ENCODE results near the gene HOXA4. TPM values are rescaled to one million over a fixed set of nuclear protein-coding genes. Genes with fewer than 3 reads are reported as not detected.

Gene HOXA4
- total and polyA plus RNA-seq, 7 experiments from 2014 or later = 0.41 TPM; not detected in 6

GRCh38 chr7:27141923-27142579 is 11.5 kb upstream of the HOXA4 start:
- peaks cover 0 to 9% of the 10 kb centered on the region in 2 donors for H3K27me3 ChIP-seq (ENCODE audit: control insufficient read depth in 2 of 2, insufficient read depth in 2 of 2, low read length in 2 of 2)
- DNase-seq = no peak
- POLR2A ChIA-PET = no interaction called here
- peak overlapping the region in 1 of 10 donors; percentile 79 for H3K4me3 Mint-ChIP-seq
- ATAC-seq = no peak
- H3K4me3 ChIP-seq (ENCODE audit: low read length) = no peak overlapping the region
- H3K27me3 Mint-ChIP-seq = peaks cover 27 to 61% (median 56%) of the 10 kb centered on the region in 5 donors
- H3K4me1 ChIP-seq (ENCODE audit: control insufficient read depth in 2 of 2, insufficient read depth in 2 of 2, low read length in 2 of 2) = no peaks in the 10 kb centered on the region
- no peaks in the 10 kb centered on the region for H3K36me3 ChIP-seq (ENCODE audit: control insufficient read depth in 2 of 3, insufficient read depth in 3 of 3, low read length in 3 of 3)
- peak overlapping the region in 1 of 9 donors; percentile 12 for H3K27ac Mint-ChIP-seq
- no peak overlapping the region for H3K27ac ChIP-seq (ENCODE audit: low read depth, low read length)
- H3K4me1 Mint-ChIP-seq = peaks cover 0 to 6% (median 0%) of the 10 kb centered on the region in 7 donors
- intact Hi-C loops (cut with micrococcal nuclease) = no loop called here
- peaks cover 0 to 3% (median 0%) of the 10 kb centered on the region in 11 donors for H3K9me3 Mint-ChIP-seq
- CTCF ChIA-PET = no interaction called here
- H3K9me3 ChIP-seq (ENCODE audit: control insufficient read depth in 2 of 3, low read length in 3 of 3) = no peaks in the 10 kb centered on the region
- H3K36me3 Mint-ChIP-seq = peaks cover 0 to 3% (median 0%) of the 10 kb centered on the region in 5 donors

DNA sequence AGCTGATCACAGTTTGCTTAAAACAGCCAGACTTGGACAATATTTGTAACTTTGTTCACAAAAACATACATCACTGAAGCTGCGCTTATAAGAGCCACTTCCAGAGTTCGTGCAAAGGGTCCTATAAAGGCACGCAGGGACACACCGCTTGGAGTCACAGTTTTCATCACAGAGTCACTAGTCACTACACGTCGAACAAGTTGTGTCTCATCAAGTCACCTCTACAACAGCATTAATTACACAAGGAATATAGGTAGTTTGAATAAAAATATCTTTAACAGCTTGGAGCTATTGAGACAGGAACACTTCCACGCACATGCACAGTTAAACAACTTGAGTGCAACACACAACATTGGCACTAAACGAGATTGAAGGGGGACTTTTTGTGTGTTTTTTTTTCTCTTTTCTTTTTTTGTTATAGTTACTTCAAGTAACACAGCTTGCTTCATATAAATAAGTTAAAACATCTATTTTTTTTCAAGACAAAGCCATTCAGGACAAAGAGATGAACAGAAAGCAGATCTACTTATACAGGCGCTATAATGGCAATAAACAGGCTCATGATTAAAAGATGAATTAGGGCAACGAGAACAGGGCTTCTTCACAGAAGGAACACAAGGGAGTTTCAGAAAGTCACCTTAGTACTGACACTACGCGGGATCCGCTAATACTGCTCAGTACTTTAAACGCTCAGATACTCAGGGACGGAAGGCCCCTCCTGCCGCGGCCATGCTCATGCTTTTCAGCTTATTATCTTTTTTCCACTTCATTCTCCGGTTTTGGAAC is 10.8 kb upstream of the HOXA4 start:
- Histone ChIP-seq H3K27ac (ENCODE audit: low read depth, low read length) (no peak overlapping the region), H3K36me3 (ENCODE audit: control insufficient read depth in 2 of 3, insufficient read depth in 3 of 3, low read length in 3 of 3) (no peaks in the 10 kb centered on the region), H3K4me3 (ENCODE audit: low read length) (no peak overlapping the region), H3K27me3 (ENCODE audit: control insufficient read depth in 2 of 2, insufficient read depth in 2 of 2, low read length in 2 of 2) (peaks cover 0 to 2% of the 10 kb centered on the region in 2 donors), H3K4me1 (ENCODE audit: control insufficient read depth in 2 of 2, insufficient read depth in 2 of 2, low read length in 2 of 2) (no peaks in the 10 kb centered on the region), H3K9me3 (ENCODE audit: control insufficient read depth in 2 of 3, low read length in 3 of 3) (no peaks in the 10 kb centered on the region)
- peaks cover 0 to 3% (median 0%) of the 10 kb centered on the region in 5 donors for H3K36me3 Mint-ChIP-seq
- H3K9me3 Mint-ChIP-seq = peaks cover 0 to 3% (median 0%) of the 10 kb centered on the region in 11 donors
- no peak overlapping the region for H3K4me3 Mint-ChIP-seq
- DNase-seq (no peak), ATAC-seq (no peak)
- peaks cover 27 to 58% (median 56%) of the 10 kb centered on the region in 5 donors for H3K27me3 Mint-ChIP-seq
- peaks cover 0 to 5% (median 0%) of the 10 kb centered on the region in 7 donors for H3K4me1 Mint-ChIP-seq
- POLR2A ChIA-PET = no interaction called here
- CTCF ChIA-PET = no interaction called here
- intact Hi-C loops (cut with micrococcal nuclease) = no loop called here
- H3K27ac Mint-ChIP-seq = peak overlapping the region in 1 of 9 donors; percentile 12

DNA sequence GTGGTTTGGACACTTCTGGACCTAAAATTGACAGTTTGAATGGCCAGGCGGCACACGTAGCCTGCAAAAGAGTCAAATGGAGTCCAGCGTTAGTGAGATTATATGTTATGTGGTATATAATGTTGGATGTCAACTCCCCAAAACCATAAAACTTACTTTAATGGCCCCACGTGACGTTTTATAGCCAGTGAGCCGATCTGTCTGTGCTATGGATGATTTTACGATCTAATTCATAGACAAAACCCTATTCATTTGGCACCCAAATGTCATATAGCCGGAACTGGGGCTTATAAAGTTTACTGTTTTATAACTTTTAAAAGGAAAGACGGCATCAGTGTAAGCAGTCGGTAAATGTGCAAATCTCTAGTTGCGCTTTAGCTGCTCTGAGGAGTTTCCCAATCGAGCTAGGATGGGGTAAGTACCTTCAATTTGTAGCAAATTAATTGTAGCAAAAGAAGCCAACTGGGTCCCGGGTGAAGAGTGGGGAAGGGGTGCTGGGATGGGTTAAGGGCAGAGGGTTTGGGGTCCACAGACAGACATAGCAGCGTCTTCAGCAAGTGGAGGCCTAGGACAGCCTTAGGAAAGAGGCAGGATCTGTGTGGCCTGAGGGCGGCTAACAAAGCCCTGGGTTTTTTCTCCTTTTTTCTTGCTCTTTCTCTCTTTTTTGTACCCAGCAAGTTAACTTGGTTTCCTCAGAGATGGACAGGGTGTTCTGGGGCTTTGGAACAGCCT is 9.7 kb upstream of the HOXA4 start:
- no peaks in the 10 kb centered on the region for H3K9me3 ChIP-seq (ENCODE audit: control insufficient read depth in 2 of 3, low read length in 3 of 3)
- H3K4me1 Mint-ChIP-seq = peaks cover 0 to 7% (median 2%) of the 10 kb centered on the region in 7 donors
- H3K27ac ChIP-seq (ENCODE audit: low read depth, low read length) = no peak overlapping the region
- peaks cover 0 to 3% (median 0%) of the 10 kb centered on the region in 5 donors for H3K36me3 Mint-ChIP-seq
- peaks cover 0 to 3% of the 10 kb centered on the region in 2 donors for H3K27me3 ChIP-seq (ENCODE audit: control insufficient read depth in 2 of 2, insufficient read depth in 2 of 2, low read length in 2 of 2)
- intact Hi-C loops (cut with micrococcal nuclease) = no loop called here
- H3K27ac Mint-ChIP-seq = no peak overlapping the region
- peaks cover 0 to 3% (median 0%) of the 10 kb centered on the region in 11 donors for H3K9me3 Mint-ChIP-seq
- ChIA-PET POLR2A (no interaction called here), CTCF (interaction anchor here (0.6 kb wide), 2 partner anchors 173 to 1078 kb away, joined by 3 to 4 read pairs; no protein-coding TSS in a partner anchor)
- H3K36me3 ChIP-seq (ENCODE audit: control insufficient read depth in 2 of 3, insufficient read depth in 3 of 3, low read length in 3 of 3) = no peaks in the 10 kb centered on the region
- DNase-seq (no peak), ATAC-seq (no peak)
- peaks cover 32 to 61% (median 56%) of the 10 kb centered on the region in 5 donors for H3K27me3 Mint-ChIP-seq
- H3K4me3 Mint-ChIP-seq = no peak overlapping the region
- no peak overlapping the region for H3K4me3 ChIP-seq (ENCODE audit: low read length)
- H3K4me1 ChIP-seq (ENCODE audit: control insufficient read depth in 2 of 2, insufficient read depth in 2 of 2, low read length in 2 of 2) = no peaks in the 10 kb centered on the region

DNA sequence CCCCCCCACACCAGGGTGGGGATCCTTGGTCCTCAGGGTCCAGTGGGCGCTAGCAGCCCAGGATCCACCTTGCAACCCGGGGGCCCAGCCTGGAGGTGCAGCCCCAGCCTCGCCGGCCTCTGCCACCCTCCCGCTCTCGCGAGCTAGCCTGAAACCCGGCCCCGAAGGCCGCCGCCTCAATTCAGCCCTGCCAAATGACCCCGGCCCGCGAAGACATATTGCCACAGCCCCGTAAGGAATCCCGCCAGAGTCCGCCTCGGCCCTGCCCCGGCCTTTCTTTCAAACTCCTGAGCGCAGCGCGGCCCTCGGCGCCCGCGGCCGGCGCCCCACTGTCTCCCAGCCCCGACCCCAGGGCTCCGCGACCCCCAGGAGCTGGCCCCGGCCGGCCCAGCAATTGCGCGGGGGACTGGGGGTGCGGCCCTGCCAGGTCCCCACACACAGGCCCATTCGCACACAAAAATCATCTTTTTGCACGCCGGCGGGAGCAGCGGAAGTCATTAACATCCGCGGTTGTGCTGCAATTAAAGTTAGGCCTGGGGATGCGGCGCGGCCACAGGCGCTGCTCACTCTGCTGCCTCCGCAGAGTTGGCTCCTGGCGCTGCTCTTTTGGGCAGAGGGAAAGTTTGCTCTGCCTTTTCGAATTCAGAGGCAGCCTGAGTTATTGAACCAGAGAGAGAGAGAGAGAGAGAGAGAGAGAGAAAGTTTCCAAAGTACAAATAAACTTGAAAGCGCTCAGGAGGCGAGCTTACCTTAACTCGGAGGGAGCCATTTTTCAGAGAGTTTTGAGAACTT is 9.0 kb upstream of the HOXA4 start:
- no peak overlapping the region for H3K4me3 Mint-ChIP-seq
- ChIA-PET POLR2A (no interaction called here), CTCF (no interaction called here)
- DNase-seq (no peak), ATAC-seq (no peak)
- H3K36me3 ChIP-seq (ENCODE audit: control insufficient read depth in 2 of 3, insufficient read depth in 3 of 3, low read length in 3 of 3) = no peaks in the 10 kb centered on the region
- peaks cover 0 to 4% of the 10 kb centered on the region in 2 donors for H3K27me3 ChIP-seq (ENCODE audit: control insufficient read depth in 2 of 2, insufficient read depth in 2 of 2, low read length in 2 of 2)
- H3K9me3 ChIP-seq (ENCODE audit: control insufficient read depth in 2 of 3, low read length in 3 of 3) = no peaks in the 10 kb centered on the region
- no peaks in the 10 kb centered on the region for H3K4me1 ChIP-seq (ENCODE audit: control insufficient read depth in 2 of 2, insufficient read depth in 2 of 2, low read length in 2 of 2)
- H3K27me3 Mint-ChIP-seq = peaks cover 40 to 64% (median 59%) of the 10 kb centered on the region in 5 donors
- H3K36me3 Mint-ChIP-seq = peaks cover 0 to 3% (median 0%) of the 10 kb centered on the region in 5 donors
- no peak overlapping the region for H3K27ac ChIP-seq (ENCODE audit: low read depth, low read length)
- H3K4me1 Mint-ChIP-seq = peaks cover 0 to 11% (median 5%) of the 10 kb centered on the region in 7 donors
- intact Hi-C loops (cut with micrococcal nuclease) = no loop called here
- no peak overlapping the region for H3K27ac Mint-ChIP-seq
- H3K4me3 ChIP-seq (ENCODE audit: low read length) = no peak overlapping the region
- peaks cover 0 to 2% (median 0%) of the 10 kb centered on the region in 11 donors for H3K9me3 Mint-ChIP-seq

DNA sequence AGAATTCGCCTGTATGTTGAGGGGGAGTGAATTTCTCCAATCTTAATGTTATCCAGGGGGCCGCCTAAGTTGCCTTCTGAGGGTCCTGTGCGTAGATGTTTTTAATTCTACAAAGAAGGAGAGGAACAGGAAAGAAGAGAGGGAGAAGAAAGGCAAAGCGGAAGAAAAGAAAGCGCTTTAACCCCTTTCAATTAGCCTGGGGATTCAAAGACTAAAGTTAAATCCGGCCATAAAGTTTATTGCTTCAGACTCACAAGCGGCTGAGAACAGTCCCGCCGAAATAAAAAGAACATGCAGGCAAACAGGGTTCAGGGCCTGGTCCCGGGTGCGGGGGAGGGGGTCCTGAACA is 8.4 kb upstream of the HOXA4 start:
- Histone ChIP-seq H3K9me3 (ENCODE audit: control insufficient read depth in 2 of 3, low read length in 3 of 3) (no peaks in the 10 kb centered on the region), H3K4me3 (ENCODE audit: low read length) (no peak overlapping the region), H3K4me1 (ENCODE audit: control insufficient read depth in 2 of 2, insufficient read depth in 2 of 2, low read length in 2 of 2) (no peaks in the 10 kb centered on the region), H3K27me3 (ENCODE audit: control insufficient read depth in 2 of 2, insufficient read depth in 2 of 2, low read length in 2 of 2) (peaks cover 0 to 6% of the 10 kb centered on the region in 2 donors), H3K27ac (ENCODE audit: low read depth, low read length) (no peak overlapping the region), H3K36me3 (ENCODE audit: control insufficient read depth in 2 of 3, insufficient read depth in 3 of 3, low read length in 3 of 3) (no peaks in the 10 kb centered on the region)
- ChIA-PET POLR2A (no interaction called here), CTCF (no interaction called here)
- Mint-ChIP-seq H3K27me3 (peaks cover 46 to 66% (median 64%) of the 10 kb centered on the region in 5 donors), H3K4me1 (peaks cover 0 to 15% (median 5%) of the 10 kb centered on the region in 7 donors), H3K27ac (no peak overlapping the region), H3K9me3 (peaks cover 0 to 2% (median 0%) of the 10 kb centered on the region in 11 donors), H3K36me3 (peaks cover 0 to 3% (median 0%) of the 10 kb centered on the region in 5 donors), H3K4me3 (no peak overlapping the region)
- DNase-seq (no peak), ATAC-seq (no peak)
- intact Hi-C loops (cut with micrococcal nuclease) = no loop called here

DNA sequence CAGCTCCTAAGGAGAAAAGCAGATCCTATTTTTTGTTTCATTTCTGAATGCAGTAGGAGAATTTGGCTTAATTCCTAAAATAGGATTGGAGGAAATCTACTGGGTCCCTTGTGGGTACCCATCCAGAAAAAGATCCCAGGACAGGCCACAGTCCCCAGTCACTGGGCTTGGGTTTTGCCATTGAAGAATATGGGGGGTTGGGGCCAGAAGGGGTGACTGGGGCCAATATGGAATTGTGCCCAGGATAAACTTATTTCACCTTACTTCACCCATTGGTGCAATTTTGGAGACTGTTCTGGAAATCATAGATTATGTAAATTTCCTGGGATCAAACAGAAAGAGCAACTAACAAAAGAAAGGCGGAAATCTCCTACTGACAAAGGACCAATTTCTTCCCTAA is 7.9 kb upstream of the HOXA4 start:
- Mint-ChIP-seq H3K4me3 (no peak overlapping the region), H3K36me3 (peaks cover 0 to 3% (median 0%) of the 10 kb centered on the region in 5 donors), H3K27ac (no peak overlapping the region), H3K9me3 (peaks cover 0 to 2% (median 0%) of the 10 kb centered on the region in 11 donors), H3K4me1 (peaks cover 0 to 18% (median 5%) of the 10 kb centered on the region in 7 donors), H3K27me3 (peaks cover 50 to 69% (median 67%) of the 10 kb centered on the region in 5 donors)
- DNase-seq (no peak), ATAC-seq (no peak)
- Histone ChIP-seq H3K9me3 (ENCODE audit: control insufficient read depth in 2 of 3, low read length in 3 of 3) (no peaks in the 10 kb centered on the region), H3K27me3 (ENCODE audit: control insufficient read depth in 2 of 2, insufficient read depth in 2 of 2, low read length in 2 of 2) (peaks cover 0 to 6% of the 10 kb centered on the region in 2 donors), H3K36me3 (ENCODE audit: control insufficient read depth in 2 of 3, insufficient read depth in 3 of 3, low read length in 3 of 3) (no peaks in the 10 kb centered on the region), H3K4me1 (ENCODE audit: control insufficient read depth in 2 of 2, insufficient read depth in 2 of 2, low read length in 2 of 2) (no peaks in the 10 kb centered on the region), H3K4me3 (ENCODE audit: low read length) (no peak overlapping the region), H3K27ac (ENCODE audit: low read depth, low read length) (no peak overlapping the region)
- CTCF ChIA-PET = no interaction called here
- POLR2A ChIA-PET = no interaction called here
- intact Hi-C loops (cut with micrococcal nuclease) = no loop called here

Measured in naive thymus-derived CD4-positive, alpha-beta T cell (primary cell).